ENCODE results near the gene PEX14.

- TF ChIP-seq SMARCA4 (IDR thresholded peaks at IDR 0.05) (no peak), CTCF (IDR thresholded peaks at IDR 0.05 in 2 of 3, conservative IDR thresholded peaks at IDR 0.05 in 1 of 3; ENCODE audit: insufficient read depth in 2 of 3, low read depth in 1 of 3, low read length in 3 of 3) (no peak), SIX5 (IDR thresholded peaks at IDR 0.05; ENCODE audit: borderline replicate concordance in 1 of 2, insufficient read depth in 1 of 2, low read depth in 1 of 2, low read length in 2 of 2) (no peak), NCOA1 (IDR thresholded peaks at IDR 0.05; ENCODE audit: low read depth) (no peak), CHD1 (IDR thresholded peaks at IDR 0.05; ENCODE audit: low read length) (no peak), GABPA (tag; conservative IDR thresholded peaks at IDR 0.05; ENCODE audit: low read depth) (no peak), KDM1A (IDR thresholded peaks at IDR 0.05) (no peak), MYC (IDR thresholded peaks at IDR 0.05; ENCODE audit: low read depth, low read length) (no peak), MYC (CRISPR knock-in tag; IDR thresholded peaks at IDR 0.05; ENCODE audit: borderline replicate concordance, low read depth) (no peak), SP1 (CRISPR knock-in tag; IDR thresholded peaks at IDR 0.05) (no peak), RAD21 (CRISPR knock-in tag; conservative IDR thresholded peaks at IDR 0.05 in 1 of 2, IDR thresholded peaks at IDR 0.05 in 1 of 2) (no peak)
Measured at GRCh38 chr1:10484521-10484920, 9.8 kb downstream of the PEX14 start.
